Neural cell (in vitro differentiated cells): ENCODE measurements around the gene RAB17.

Experiments used
- EP300 ChIP-seq: fragments of 450-650 bp; conservative IDR thresholded peaks from 2 replicates; pipeline ENCODE4 v1.6.1; 2014; ENCODE audit warnings: antibody characterized with exemption, mild to moderate bottlenecking, moderate library complexity; ENCODE audit not compliant: poor library complexity, severe bottlenecking
- EZH2 ChIP-seq: fragments of 200-600, 300-800 bp; shearing (Covaris generic), sonication (generic); IDR thresholded peaks from 2 replicates; pipeline ENCODE4 v1.6.1; 2014; ENCODE audit warnings: antibody characterized with exemption, low read length, borderline replicate concordance, mild to moderate bottlenecking; ENCODE audit not compliant: insufficient read depth, poor library complexity, severe bottlenecking
- POLR2AphosphoS5 ChIP-seq: IDR thresholded peaks from 2 replicates; pipeline ENCODE4 v1.6.1; 2012
- RAD21 ChIP-seq: fragments of 450-650 bp; conservative IDR thresholded peaks from 2 replicates; pipeline ENCODE4 v1.6.1; 2014; ENCODE audit warnings: antibody characterized with exemption, mild to moderate bottlenecking, moderate library complexity
- TF ChIP-seq, protein P1 (sequence below): fragments of 450-650 bp; IDR thresholded peaks from 2 replicates; pipeline ENCODE4 v1.5.1; 2014; ENCODE audit warnings: antibody characterized with exemption, mild to moderate bottlenecking, moderate library complexity; ENCODE audit not compliant: poor library complexity, severe bottlenecking

DNA sequence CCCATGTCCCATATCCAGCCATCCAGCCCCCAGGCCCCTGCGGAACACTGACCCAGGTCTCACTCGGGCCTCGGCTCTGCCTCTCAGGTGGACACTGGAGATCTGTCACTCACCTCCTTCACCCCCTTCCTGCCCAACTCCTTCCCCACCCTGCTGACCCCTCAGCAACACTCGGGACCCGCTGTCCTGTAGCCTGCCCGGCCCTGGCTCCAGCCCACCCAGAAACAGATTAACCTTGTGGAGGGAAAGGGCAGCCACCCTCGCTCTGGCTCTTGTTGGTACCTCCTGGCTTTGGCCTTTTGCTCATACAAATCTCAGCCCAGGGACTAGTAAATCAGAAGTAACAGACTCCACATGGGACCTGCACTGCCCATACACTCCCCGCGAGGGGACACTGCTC lies 53.9 kb downstream of the RAB17 start:
- TF ChIP-seq, protein P1, sequence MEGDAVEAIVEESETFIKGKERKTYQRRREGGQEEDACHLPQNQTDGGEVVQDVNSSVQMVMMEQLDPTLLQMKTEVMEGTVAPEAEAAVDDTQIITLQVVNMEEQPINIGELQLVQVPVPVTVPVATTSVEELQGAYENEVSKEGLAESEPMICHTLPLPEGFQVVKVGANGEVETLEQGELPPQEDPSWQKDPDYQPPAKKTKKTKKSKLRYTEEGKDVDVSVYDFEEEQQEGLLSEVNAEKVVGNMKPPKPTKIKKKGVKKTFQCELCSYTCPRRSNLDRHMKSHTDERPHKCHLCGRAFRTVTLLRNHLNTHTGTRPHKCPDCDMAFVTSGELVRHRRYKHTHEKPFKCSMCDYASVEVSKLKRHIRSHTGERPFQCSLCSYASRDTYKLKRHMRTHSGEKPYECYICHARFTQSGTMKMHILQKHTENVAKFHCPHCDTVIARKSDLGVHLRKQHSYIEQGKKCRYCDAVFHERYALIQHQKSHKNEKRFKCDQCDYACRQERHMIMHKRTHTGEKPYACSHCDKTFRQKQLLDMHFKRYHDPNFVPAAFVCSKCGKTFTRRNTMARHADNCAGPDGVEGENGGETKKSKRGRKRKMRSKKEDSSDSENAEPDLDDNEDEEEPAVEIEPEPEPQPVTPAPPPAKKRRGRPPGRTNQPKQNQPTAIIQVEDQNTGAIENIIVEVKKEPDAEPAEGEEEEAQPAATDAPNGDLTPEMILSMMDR = no peak
- no peak for TF ChIP-seq POLR2AphosphoS5
- no peak for TF ChIP-seq RAD21
- TF ChIP-seq EP300 = no peak
- no peak for TF ChIP-seq EZH2
